HUES64 (cell line): Measurements from ENCODE around the gene L1TD1. TPM values are rescaled to one million over a fixed set of nuclear protein-coding genes. Genes with fewer than 3 reads are reported as not detected.
A peak's percentile ranks its signal among the peaks of the same experiment; 100 is the strongest.
"Not testable (repeated sequence)": the region's sequence is repeated elsewhere in the genome, so short reads cannot be mapped to it uniquely, and the experiment has no call there.

Source experiments
- H3K27ac ChIP-seq: 2 replicates; pipeline ENCODE4 v1.7.0; 2013; ENCODE audit warnings: low read depth, low read length, inconsistent platforms
- H3K27me3 ChIP-seq: 2 replicates; pipeline ENCODE4 v1.6.1; 2013; ENCODE audit warnings: mild to moderate bottlenecking, low read length; ENCODE audit not compliant: insufficient read depth
- H3K36me3 ChIP-seq: 2 replicates; pipeline ENCODE4 v1.6.1; 2013; ENCODE audit warnings: mild to moderate bottlenecking, low read length; ENCODE audit not compliant: insufficient read depth
- H3K4me1 ChIP-seq: 2 replicates; pipeline ENCODE4 v1.6.1; 2013; ENCODE audit warnings: mild to moderate bottlenecking, low read length, moderate library complexity; ENCODE audit not compliant: insufficient read depth
- H3K4me3 ChIP-seq: 2 replicates; pipeline ENCODE4 v1.5.1; 2013; ENCODE audit warnings: mild to moderate bottlenecking, low read length, moderate library complexity
- H3K9ac ChIP-seq: 2 replicates; pipeline ENCODE4 v1.6.1; 2013; ENCODE audit warnings: mild to moderate bottlenecking, low read depth, low read length
- H3K9me3 ChIP-seq: 2 replicates; pipeline ENCODE4 v1.6.1; 2013; ENCODE audit warnings: low read depth, low read length; ENCODE audit not compliant: insufficient read depth
- WGBS: fragments of 150-250, 120-280 bp; methylation state at CpG from one replicate; pipeline ENCODE4 v1.1.7; 2013; ENCODE audit warnings: missing lambda C conversion rate; 5-methylcytosine and 5-hydroxymethylcytosine counted together
- polyA plus RNA-seq, 2 experiments: library from polyadenylated mRNA; stranded (reverse); fragments of 50-300 nt; gene quantifications; one replicate each; pipeline ENCODE4 v1.2.3, GENCODE V29; 2013

The L1TD1 gene
- 269 TPM for polyA plus RNA-seq (2013, experiment 1 of 2)
- 243 TPM for polyA plus RNA-seq (2013, experiment 2 of 2)

GRCh38 chr1:62194651-62195544, at the start of gene L1TD1:
Gene L1TD1, plus strand, starts transcription at chr1:62194849. Its CDS starts 11,780 bp downstream, at chr1:62206629.
- WGBS, result under 1% methylated on average over 53 of the region's 55 CpGs

GRCh38 chr1:62159940-62160348, 34.7 kb upstream of the L1TD1 start:
- no peak overlapping the region for H3K27ac ChIP-seq
- H3K4me1 ChIP-seq, result no peaks in the 10 kb centered on the region
- no peaks in the 10 kb centered on the region for H3K27me3 ChIP-seq
- peaks cover 3% of the 10 kb centered on the region; the same call in 1 of the 2 replicates for H3K36me3 ChIP-seq
- H3K9me3 ChIP-seq, result no peaks in the 10 kb centered on the region
- 91% methylated on average over 6 of the region's 6 CpGs for WGBS
- no peak overlapping the region for H3K4me3 ChIP-seq
- H3K9ac ChIP-seq, result no peak overlapping the region

More at GRCh38 chr1:62194651-62195544, at the start of gene L1TD1:
- H3K27ac ChIP-seq, result peak within 1 kb of the TSS; percentile 98
- peaks cover 34% of the 10 kb centered on the region for H3K36me3 ChIP-seq
- H3K9ac ChIP-seq, result peak within 1 kb of the TSS; percentile 98
- no peaks in the 10 kb centered on the region for H3K9me3 ChIP-seq
- peaks cover 27% of the 10 kb centered on the region for H3K4me1 ChIP-seq
- H3K4me3 ChIP-seq, result peak within 1 kb of the TSS; percentile 95
- H3K27me3 ChIP-seq, result no peaks in the 10 kb centered on the region

GRCh38 chr1:62161711-62162110, 32.9 kb upstream of the L1TD1 start:
- Histone ChIP-seq H3K27me3 (no peaks in the 10 kb centered on the region), H3K9ac (no peak overlapping the region), H3K36me3 (peaks cover 3% of the 10 kb centered on the region; the same call in 1 of the 2 replicates), H3K4me1 (no peaks in the 10 kb centered on the region), H3K4me3 (no peak overlapping the region), H3K27ac (no peak overlapping the region), H3K9me3 (no peaks in the 10 kb centered on the region)
- WGBS, result 95% methylated on average over 1 of the region's 1 CpG

GRCh38 chr1:62170380-62170779, 24.3 kb upstream of the L1TD1 start:
- not testable (repeated sequence) for H3K9ac ChIP-seq, H3K4me3 ChIP-seq
- 92% methylated on average over 10 of the region's 10 CpGs for WGBS

GRCh38 chr1:62175568-62176179, 19.0 kb upstream of the L1TD1 start:
- H3K4me1 ChIP-seq, result peaks cover 23% of the 10 kb centered on the region
- H3K9me3 ChIP-seq, result no peaks in the 10 kb centered on the region
- no peaks in the 10 kb centered on the region for H3K36me3 ChIP-seq
- WGBS, result 55% methylated on average over 9 of the region's 9 CpGs
- H3K27ac ChIP-seq, result no peak overlapping the region
- H3K27me3 ChIP-seq, result no peaks in the 10 kb centered on the region
- no peak overlapping the region for H3K4me3 ChIP-seq
- H3K9ac ChIP-seq, result no peak overlapping the region

More at GRCh38 chr1:62170380-62170779, 24.3 kb upstream of the L1TD1 start:
- H3K36me3 ChIP-seq, H3K9me3 ChIP-seq, H3K27me3 ChIP-seq, H3K27ac ChIP-seq, H3K4me1 ChIP-seq: not testable (repeated sequence)

GRCh38 chr1:62176597-62177312, 17.9 kb upstream of the L1TD1 start:
- H3K4me3 ChIP-seq, result no peak overlapping the region
- no peaks in the 10 kb centered on the region for H3K9me3 ChIP-seq
- no peaks in the 10 kb centered on the region for H3K36me3 ChIP-seq
- H3K4me1 ChIP-seq, result peaks cover 33% of the 10 kb centered on the region
- no peak overlapping the region for H3K9ac ChIP-seq
- WGBS, result 81% methylated on average over 12 of the region's 14 CpGs
- H3K27me3 ChIP-seq, result no peaks in the 10 kb centered on the region
- peak overlapping the region; percentile 76; the same call in 1 of the 2 replicates for H3K27ac ChIP-seq

GRCh38 chr1:62177621-62178020, 17.0 kb upstream of the L1TD1 start:
- H3K4me3 ChIP-seq, result no peak overlapping the region
- no peaks in the 10 kb centered on the region for H3K36me3 ChIP-seq
- 73% methylated on average over 1 of the region's 1 CpG for WGBS
- no peaks in the 10 kb centered on the region for H3K27me3 ChIP-seq
- H3K9ac ChIP-seq, result no peak overlapping the region
- peak overlapping the region; percentile 76; the same call in 1 of the 2 replicates for H3K27ac ChIP-seq
- no peaks in the 10 kb centered on the region for H3K9me3 ChIP-seq
- H3K4me1 ChIP-seq, result peaks cover 41% of the 10 kb centered on the region

GRCh38 chr1:62178372-62178771, 16.3 kb upstream of the L1TD1 start:
- WGBS, result 94% methylated on average over 7 of the region's 7 CpGs
- H3K27me3 ChIP-seq, result no peaks in the 10 kb centered on the region
- H3K4me3 ChIP-seq, result no peak overlapping the region
- no peaks in the 10 kb centered on the region for H3K36me3 ChIP-seq
- H3K4me1 ChIP-seq, result peaks cover 49% of the 10 kb centered on the region
- H3K9ac ChIP-seq, result no peak overlapping the region
- no peaks in the 10 kb centered on the region for H3K9me3 ChIP-seq
- no peak overlapping the region for H3K27ac ChIP-seq

GRCh38 chr1:62180054-62180453, 14.6 kb upstream of the L1TD1 start:
- peak overlapping the region; percentile 92 for H3K27ac ChIP-seq
- H3K9me3 ChIP-seq, H3K27me3 ChIP-seq, H3K9ac ChIP-seq, H3K4me3 ChIP-seq, H3K36me3 ChIP-seq: not testable (repeated sequence)
- peaks cover 55% of the 10 kb centered on the region for H3K4me1 ChIP-seq
- WGBS, result 93% methylated on average over 4 of the region's 4 CpGs

- 86% methylated on average over 5 of the region's 6 CpGs for WGBS
- no peaks in the 10 kb centered on the region for H3K9me3 ChIP-seq
- H3K27ac ChIP-seq, result peak overlapping the region; percentile 92
- H3K4me3 ChIP-seq, result no peak overlapping the region
- no peaks in the 10 kb centered on the region for H3K27me3 ChIP-seq
- no peaks in the 10 kb centered on the region for H3K36me3 ChIP-seq
- peaks cover 55% of the 10 kb centered on the region for H3K4me1 ChIP-seq
- peak overlapping the region; percentile 1 for H3K9ac ChIP-seq
Measured at GRCh38 chr1:62180639-62181038, 14.0 kb upstream of the L1TD1 start.

GRCh38 chr1:62181532-62181931, 13.1 kb upstream of the L1TD1 start:
- H3K9me3 ChIP-seq, result no peaks in the 10 kb centered on the region
- peaks cover 55% of the 10 kb centered on the region for H3K4me1 ChIP-seq
- H3K27ac ChIP-seq, result peak overlapping the region; percentile 92
- H3K27me3 ChIP-seq, result no peaks in the 10 kb centered on the region
- H3K4me3 ChIP-seq, result peak overlapping the region; percentile 14
- 27% methylated on average over 6 of the region's 7 CpGs for WGBS
- H3K36me3 ChIP-seq, result no peaks in the 10 kb centered on the region
- peak overlapping the region; percentile 40 for H3K9ac ChIP-seq
